IMR-90 (cell line): ENCODE data around the gene NINJ2. TPM values are rescaled to one million over a fixed set of nuclear protein-coding genes. Genes with fewer than 3 reads are reported as not detected.

ENCODE experiments used
- ATAC-seq: fragments of 200-7000 bp; cut with Tn5 transposase; 2 replicates; pipeline ENCODE4 v1.9.1; 2020; ENCODE audit warnings: low read depth, mild to moderate bottlenecking, moderate library complexity
- BruUV-seq: library from RNA; stranded (reverse); fragments of 400-500 nt; replicated peaks from 2 replicates; lab custom pipeline; 2021; lab: Mats Ljungman, UMichigan
- CTCF ChIA-PET: fragments of 300-600 bp; formaldehyde crosslinking; extraction: SDS; loops from one replicate; lab custom pipeline; 2021; ENCODE audit warnings: antibody characterized with exemption; lab: Yijun Ruan, JAX
- POLR2A ChIA-PET: fragments of 300-600 bp; sonication (Branson Sonifier 250); formaldehyde crosslinking; loops from one replicate; lab custom pipeline; 2022; ENCODE audit warnings: antibody characterized with exemption; ENCODE audit not compliant: unreplicated experiment; lab: Charles Lee
- DNase-seq: peaks from one replicate; pipeline ENCODE4 v3.0.0; 2013
- H2AFZ ChIP-seq: replicated peaks from 2 replicates; pipeline ENCODE3; 2013; ENCODE audit warnings: low read length, mild to moderate bottlenecking; ENCODE audit not compliant: poor library complexity
- H2AK5ac ChIP-seq: 2 replicates; pipeline ENCODE4 v1.6.1; 2013; ENCODE audit warnings: low read depth, low read length, inconsistent platforms
- H2AK9ac ChIP-seq: replicated peaks from 2 replicates; pipeline ENCODE3; 2013; ENCODE audit warnings: mild to moderate bottlenecking, low read depth, low read length, moderate library complexity; ENCODE audit not compliant: poor library complexity
- H2BK120ac ChIP-seq: 2 replicates; pipeline ENCODE4 v1.6.1; 2013; ENCODE audit warnings: low read depth, low read length, inconsistent platforms
- H2BK15ac ChIP-seq: 3 replicates; pipeline ENCODE4 v1.6.1; 2013; ENCODE audit warnings: low read depth, low read length, inconsistent platforms
- H2BK20ac ChIP-seq: 2 replicates; pipeline ENCODE4 v1.6.1; 2013; ENCODE audit warnings: low read depth, mild to moderate bottlenecking, inconsistent platforms, low read length, moderate library complexity
- H2BK5ac ChIP-seq: 2 replicates; pipeline ENCODE4 v1.6.1; 2013; ENCODE audit warnings: mild to moderate bottlenecking, low read depth, low read length, inconsistent platforms; ENCODE audit not compliant: poor library complexity, severe bottlenecking
- H3K14ac ChIP-seq: replicated peaks from 2 replicates; pipeline ENCODE4 v1.6.1; 2013; ENCODE audit warnings: low read depth, low read length, inconsistent platforms
- H3K18ac ChIP-seq: 2 replicates; pipeline ENCODE4 v1.6.1; 2013; ENCODE audit warnings: low read depth, low read length, control low read depth
- H3K23ac ChIP-seq: 2 replicates; pipeline ENCODE4 v1.6.1; 2013; ENCODE audit warnings: low read depth, low read length, inconsistent platforms
- H3K27ac ChIP-seq: 2 replicates; pipeline ENCODE4 v1.5.1; 2013; ENCODE audit warnings: mild to moderate bottlenecking, control low read depth, low read length; ENCODE audit not compliant: insufficient read depth
- H3K27me3 ChIP-seq: 2 replicates; pipeline ENCODE4 v1.6.1; 2013; ENCODE audit warnings: low read length; ENCODE audit not compliant: control insufficient read depth, insufficient read depth
- H3K36me3 ChIP-seq: 2 replicates; pipeline ENCODE4 v1.6.1; 2013; ENCODE audit warnings: low read length, mixed read lengths; ENCODE audit not compliant: control insufficient read depth, insufficient read depth
- H3K4ac ChIP-seq: 2 replicates; pipeline ENCODE4 v1.6.1; 2013; ENCODE audit warnings: low read depth, low read length, inconsistent platforms
- H3K4me1 ChIP-seq: 2 replicates; pipeline ENCODE4 v1.6.1; 2013; ENCODE audit warnings: low read length, mixed read lengths; ENCODE audit not compliant: control insufficient read depth, insufficient read depth
- H3K4me2 ChIP-seq: 2 replicates; pipeline ENCODE4 v1.6.1; 2013; ENCODE audit warnings: low read depth, mild to moderate bottlenecking, control low read depth, low read length, moderate library complexity
- H3K4me3 ChIP-seq: 2 replicates; pipeline ENCODE4 v1.5.1; 2013; ENCODE audit warnings: low read depth, mild to moderate bottlenecking, control low read depth, low read length, moderate library complexity; ENCODE audit not compliant: insufficient read depth
- H3K56ac ChIP-seq: 2 replicates; pipeline ENCODE4 v1.6.1; 2013; ENCODE audit warnings: low read length, inconsistent platforms; ENCODE audit not compliant: insufficient read depth; ENCODE audit errors: extremely low read depth
- H3K79me1 ChIP-seq, 2 experiments: 2 replicates each; pipeline ENCODE4 v1.6.1; 2013; ENCODE audit warnings: low read length in 2 of 2, inconsistent platforms in 1 of 2, low read depth in 1 of 2
- H3K9ac ChIP-seq: 2 replicates; pipeline ENCODE4 v1.6.1; 2013; ENCODE audit warnings: low read depth, low read length, control low read depth
- H3K9me1 ChIP-seq: 2 replicates; pipeline ENCODE4 v1.6.1; 2013; ENCODE audit warnings: low read length, inconsistent platforms; ENCODE audit not compliant: insufficient read depth
- H3K9me3 ChIP-seq: 2 replicates; pipeline ENCODE4 v1.6.1; 2013; ENCODE audit warnings: low read length; ENCODE audit not compliant: control insufficient read depth, insufficient read depth
- H4K20me1 ChIP-seq: 2 replicates; pipeline ENCODE4 v1.6.1; 2013; ENCODE audit warnings: low read length, inconsistent platforms; ENCODE audit not compliant: insufficient read depth
- H4K5ac ChIP-seq: 2 replicates; pipeline ENCODE4 v1.6.1; 2013; ENCODE audit warnings: mild to moderate bottlenecking, low read depth, low read length, control low read depth
- H4K8ac ChIP-seq, 2 experiments: 2 replicates each; pipeline ENCODE4 v1.6.1; 2013; ENCODE audit warnings: low read depth in 2 of 2, low read length in 2 of 2, control low read depth in 1 of 2, inconsistent platforms in 1 of 2
- H4K91ac ChIP-seq: 2 replicates; pipeline ENCODE4 v1.6.1; 2013; ENCODE audit warnings: low read depth, low read length, inconsistent platforms; ENCODE audit not compliant: insufficient read depth
- BHLHE40 ChIP-seq: fragments of 150-350 bp; IDR thresholded peaks from 2 replicates; pipeline ENCODE4 v1.6.1; 2016; ENCODE audit warnings: mild to moderate bottlenecking, low read depth, low read length
- CEBPB ChIP-seq: IDR thresholded peaks from 2 replicates; pipeline ENCODE4 v1.6.1; 2012; ENCODE audit warnings: low read depth, low read length, improper control_type of control experiment
- CHD1 ChIP-seq: IDR thresholded peaks from 2 replicates; pipeline ENCODE4 v1.6.1; 2012; ENCODE audit warnings: low read depth, low read length, improper control_type of control experiment
- FOS ChIP-seq: fragments of 150-350 bp; IDR thresholded peaks from 2 replicates; pipeline ENCODE4 v1.6.1; 2016; ENCODE audit warnings: low read depth, low read length
- MAZ ChIP-seq: IDR thresholded peaks from 2 replicates; pipeline ENCODE4 v1.6.1; 2012; ENCODE audit warnings: low read depth, mild to moderate bottlenecking, low read length, improper control_type of control experiment, moderate library complexity, borderline replicate concordance
- MXI1 ChIP-seq: IDR thresholded peaks from 2 replicates; pipeline ENCODE4 v1.6.1; 2012; ENCODE audit warnings: low read depth, mild to moderate bottlenecking, low read length, moderate library complexity, borderline replicate concordance
- NFE2L2 ChIP-seq: fragments of 150-350 bp; IDR thresholded peaks from 2 replicates; pipeline ENCODE4 v1.6.1; 2016; ENCODE audit warnings: low read depth, mild to moderate bottlenecking, low read length
- RAD21 ChIP-seq: IDR thresholded peaks from 2 replicates; pipeline ENCODE4 v1.6.1; 2012; ENCODE audit warnings: low read length, improper control_type of control experiment
- RCOR1 ChIP-seq: IDR thresholded peaks from 2 replicates; pipeline ENCODE4 v1.6.1; 2012; ENCODE audit warnings: mild to moderate bottlenecking, low read length, improper control_type of control experiment; ENCODE audit not compliant: insufficient replicate concordance
- SMC3 ChIP-seq: fragments of 150-350 bp; IDR thresholded peaks from 2 replicates; pipeline ENCODE4 v1.6.1; 2016; ENCODE audit warnings: low read depth, mild to moderate bottlenecking, antibody characterized with exemption, low read length, moderate library complexity
- WGBS, 2 experiments: methylation state at CpG; one replicate each; pipeline versions ENCODE4 v1.1.5 to v1.1.7; 2013; ENCODE audit warnings: missing lambda C conversion rate in 2 of 2; ENCODE audit not compliant: insufficient read length in 1 of 2; ENCODE audit errors: extremely low coverage in 2 of 2; 5-methylcytosine and 5-hydroxymethylcytosine counted together
- dilution Hi-C: fragments of 300-500 bp; cut with HindIII; formaldehyde crosslinking; loops from one replicate; pipeline ENCODE4 v1.14.3; 2018; ENCODE audit warnings: low sequenced_read_pairs; ENCODE audit not compliant: unreplicated experiment
- in situ Hi-C: fragments of 300-500 bp; cut with MboI; formaldehyde crosslinking; loops from 3 replicates; pipeline ENCODE4 v1.14.3; 2019; ENCODE audit warnings: low sequenced_read_pairs, inconsistent platforms, mixed read lengths
- intact Hi-C: fragments of 100-400 bp; cut with micrococcal nuclease; formaldehyde crosslinking; loops from 2 replicates; pipeline ENCODE4 v1.10.0; 2022
- polyA plus RNA-seq, 3 experiments: library from polyadenylated mRNA; depleted of rRNA; stranded (reverse); fragments of >200 nt; gene quantifications; 2 replicates each; pipeline ENCODE4 v1.2.3, GENCODE V29; 2012; ENCODE audit warnings: low replicate concordance in 1 of 3
- total RNA-seq: library from RNA; depleted of rRNA; stranded (reverse); fragments of >200 nt; gene quantifications from 2 replicates; pipeline ENCODE4 v1.2.3, GENCODE V29; 2012
- TF ChIP-seq, protein P1 (sequence below): fragments of 150-350 bp; IDR thresholded peaks from 2 replicates; pipeline ENCODE4 v1.6.1; 2017; ENCODE audit warnings: mild to moderate bottlenecking, antibody characterized with exemption, low read length, low read depth

The NINJ2 gene
- total and polyA plus RNA-seq, 2 of the 4 experiments (the other 2 are of a cell fraction) = not detected

DNA sequence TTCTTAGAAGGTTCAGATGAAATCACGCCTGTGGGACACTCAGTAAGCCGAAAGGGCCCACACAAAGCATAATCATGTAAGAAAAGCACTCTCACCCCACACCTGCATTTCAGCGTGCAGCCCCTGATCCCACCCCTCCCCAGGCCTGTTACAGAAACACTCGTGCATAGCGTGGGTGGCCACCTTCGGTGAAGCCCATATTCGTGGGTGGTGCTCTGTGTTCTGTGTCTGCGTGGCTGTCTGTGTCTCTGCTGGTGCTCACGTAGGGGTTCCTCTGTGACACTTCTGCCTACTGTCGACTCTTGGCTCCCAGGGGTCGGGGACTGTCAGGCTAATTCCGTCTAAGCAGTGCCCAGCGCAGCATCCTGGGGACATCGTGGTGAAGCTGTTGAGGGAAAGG is 129.5 kb downstream of the NINJ2 start:
- in situ Hi-C loops (no loop called here), intact Hi-C loops (no loop called here), dilution Hi-C loops (no loop called here)
- Histone ChIP-seq H2BK15ac (no peak overlapping the region), H3K9me1 (no peaks in the 10 kb centered on the region), H3K79me1 (no peaks in the 10 kb centered on the region), H3K23ac (no peak overlapping the region), H3K56ac (no peak overlapping the region), H3K18ac (no peak overlapping the region), H2BK120ac (no peak overlapping the region), H3K4me3 (no peak overlapping the region), H4K20me1 (no peaks in the 10 kb centered on the region), H3K4me1 (peaks cover 4% of the 10 kb centered on the region; the same call in 1 of the 2 replicates), H4K91ac (no peak overlapping the region), H3K27me3 (peaks cover 38% of the 10 kb centered on the region), H3K9me3 (peaks cover 3% of the 10 kb centered on the region; the same call in 1 of the 2 replicates), H2BK20ac (no peak overlapping the region), H3K14ac (no peak overlapping the region), H3K9ac (no peak overlapping the region), H3K4me2 (no peak overlapping the region), H2AFZ (no peak overlapping the region), H3K27ac (no peak overlapping the region), H4K8ac (no peak overlapping the region), H4K5ac (no peak overlapping the region), H2AK9ac (no peak overlapping the region), H2BK5ac (no peak overlapping the region), H3K4ac (no peak overlapping the region), H2AK5ac (no peak overlapping the region; the same call in 1 of the 2 replicates), H3K36me3 (no peaks in the 10 kb centered on the region)
- DNase-seq (no peak), ATAC-seq (no peak)
- CTCF ChIA-PET = no interaction called here
- POLR2A ChIA-PET = no interaction called here
- WGBS, 2 experiments = 78% methylated on average over 9 of the region's 14 CpGs; no CpG with 5 or more reads in 1 of the 2 experiments
- TF ChIP-seq, protein P1, sequence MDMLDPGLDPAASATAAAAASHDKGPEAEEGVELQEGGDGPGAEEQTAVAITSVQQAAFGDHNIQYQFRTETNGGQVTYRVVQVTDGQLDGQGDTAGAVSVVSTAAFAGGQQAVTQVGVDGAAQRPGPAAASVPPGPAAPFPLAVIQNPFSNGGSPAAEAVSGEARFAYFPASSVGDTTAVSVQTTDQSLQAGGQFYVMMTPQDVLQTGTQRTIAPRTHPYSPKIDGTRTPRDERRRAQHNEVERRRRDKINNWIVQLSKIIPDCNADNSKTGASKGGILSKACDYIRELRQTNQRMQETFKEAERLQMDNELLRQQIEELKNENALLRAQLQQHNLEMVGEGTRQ = no peak
- TF ChIP-seq CHD1 = no peak
- no peak for TF ChIP-seq CEBPB
- TF ChIP-seq FOS = no peak
- no peak for TF ChIP-seq RAD21
- TF ChIP-seq MAZ = no peak
- no peak for TF ChIP-seq RCOR1
- TF ChIP-seq NFE2L2 = no peak
- no peak for TF ChIP-seq BHLHE40
- TF ChIP-seq SMC3 = no peak
- TF ChIP-seq MXI1 = no peak
- no TSS peak for BruUV-seq
